ENCODE results near the gene KLHL18.

- TF ChIP-seq, protein P1, sequence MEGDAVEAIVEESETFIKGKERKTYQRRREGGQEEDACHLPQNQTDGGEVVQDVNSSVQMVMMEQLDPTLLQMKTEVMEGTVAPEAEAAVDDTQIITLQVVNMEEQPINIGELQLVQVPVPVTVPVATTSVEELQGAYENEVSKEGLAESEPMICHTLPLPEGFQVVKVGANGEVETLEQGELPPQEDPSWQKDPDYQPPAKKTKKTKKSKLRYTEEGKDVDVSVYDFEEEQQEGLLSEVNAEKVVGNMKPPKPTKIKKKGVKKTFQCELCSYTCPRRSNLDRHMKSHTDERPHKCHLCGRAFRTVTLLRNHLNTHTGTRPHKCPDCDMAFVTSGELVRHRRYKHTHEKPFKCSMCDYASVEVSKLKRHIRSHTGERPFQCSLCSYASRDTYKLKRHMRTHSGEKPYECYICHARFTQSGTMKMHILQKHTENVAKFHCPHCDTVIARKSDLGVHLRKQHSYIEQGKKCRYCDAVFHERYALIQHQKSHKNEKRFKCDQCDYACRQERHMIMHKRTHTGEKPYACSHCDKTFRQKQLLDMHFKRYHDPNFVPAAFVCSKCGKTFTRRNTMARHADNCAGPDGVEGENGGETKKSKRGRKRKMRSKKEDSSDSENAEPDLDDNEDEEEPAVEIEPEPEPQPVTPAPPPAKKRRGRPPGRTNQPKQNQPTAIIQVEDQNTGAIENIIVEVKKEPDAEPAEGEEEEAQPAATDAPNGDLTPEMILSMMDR (IDR thresholded peaks at IDR 0.05) = no peak
- TF ChIP-seq POLR2A (IDR thresholded peaks at IDR 0.05) = no peak
Measured at GRCh38 chr3:47301456-47301855, 18.7 kb downstream of the KLHL18 start.

Data from lower leg skin (tissue), 3 donors.